ENCODE measurements around the gene ISM1.

ISM1 gene

GRCh38 chr20:13340088-13340487 is 119.0 kb downstream of the ISM1 start:
- in situ Hi-C loops (cut with HindIII; ENCODE audit: low sequenced_read_pairs), result no loop called here

- in situ Hi-C loops (cut with HindIII; ENCODE audit: low sequenced_read_pairs), result no loop called here
Observed at GRCh38 chr20:13341737-13342393, 120.8 kb downstream of the ISM1 start.

- in situ Hi-C loops (cut with HindIII; ENCODE audit: low sequenced_read_pairs), result no loop called here
Observed at GRCh38 chr20:13342469-13343242, 121.6 kb downstream of the ISM1 start.

GRCh38 chr20:13344671-13345070 is 123.6 kb downstream of the ISM1 start:
- in situ Hi-C loops (cut with HindIII; ENCODE audit: low sequenced_read_pairs), result no loop called here

GRCh38 chr20:13348311-13349234 is 127.5 kb downstream of the ISM1 start:
- in situ Hi-C loops (cut with HindIII; ENCODE audit: low sequenced_read_pairs), result no loop called here

GRCh38 chr20:13349235-13349604 is 128.1 kb downstream of the ISM1 start:
- in situ Hi-C loops (cut with HindIII; ENCODE audit: low sequenced_read_pairs), result no loop called here
